GM18870 (cell line): ENCODE data around the gene CARD6.
"Not testable (repeated sequence)": the region's sequence is repeated elsewhere in the genome, so short reads cannot be mapped to it uniquely, and the experiment has no call there.

Experiments
- ATAC-seq: cut with Tn5 transposase; IDR thresholded peaks from one replicate; pipeline ENCODE4 v1.9.1; 2021; ENCODE audit warnings: moderate library complexity; ENCODE audit not compliant: unreplicated experiment

CARD6 gene

DNA sequence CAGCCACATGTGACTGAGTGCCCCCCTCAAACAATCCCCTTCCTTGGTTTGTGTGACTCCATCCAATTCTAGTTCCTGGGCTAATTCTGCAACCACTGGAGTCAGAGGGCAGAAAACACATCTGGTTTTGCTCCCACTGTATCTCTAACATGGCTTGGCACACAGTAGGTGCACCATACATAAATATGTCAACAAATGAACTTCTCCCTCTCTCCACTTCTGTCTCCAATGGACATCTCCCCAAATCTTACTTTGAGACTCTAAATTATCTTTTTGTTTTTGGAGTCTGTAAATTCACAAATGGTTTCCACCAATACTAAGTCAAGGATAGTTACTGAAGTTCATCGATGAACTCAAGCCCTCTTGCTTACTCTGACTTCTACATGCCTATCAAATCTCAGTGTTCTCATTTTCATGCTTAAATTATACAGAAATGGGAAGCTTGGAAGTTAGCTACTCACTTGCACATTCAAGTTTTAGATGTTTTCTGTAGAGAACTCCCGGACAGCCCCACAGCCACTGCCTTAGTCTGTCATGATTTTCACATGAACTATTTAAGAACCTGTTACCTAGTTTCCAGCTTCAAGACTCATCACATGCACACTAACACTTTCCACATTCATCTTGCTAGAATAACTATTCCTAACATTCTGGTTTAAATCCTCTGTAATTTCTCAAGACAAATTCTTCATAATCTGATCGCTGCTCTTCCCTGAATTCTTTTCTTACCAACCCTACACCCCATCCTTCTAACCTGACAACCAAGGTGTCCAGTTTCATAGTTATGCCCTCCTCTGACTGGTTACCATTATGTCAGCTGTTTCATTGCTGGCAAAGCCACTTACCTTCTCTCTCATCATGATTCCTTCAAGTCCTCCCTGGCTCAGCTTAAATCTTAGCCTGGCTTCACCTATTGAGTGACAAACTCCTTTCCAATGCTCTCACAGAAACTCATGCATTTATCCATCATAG is 12.2 kb upstream of the CARD6 start:
- no peak for ATAC-seq

DNA sequence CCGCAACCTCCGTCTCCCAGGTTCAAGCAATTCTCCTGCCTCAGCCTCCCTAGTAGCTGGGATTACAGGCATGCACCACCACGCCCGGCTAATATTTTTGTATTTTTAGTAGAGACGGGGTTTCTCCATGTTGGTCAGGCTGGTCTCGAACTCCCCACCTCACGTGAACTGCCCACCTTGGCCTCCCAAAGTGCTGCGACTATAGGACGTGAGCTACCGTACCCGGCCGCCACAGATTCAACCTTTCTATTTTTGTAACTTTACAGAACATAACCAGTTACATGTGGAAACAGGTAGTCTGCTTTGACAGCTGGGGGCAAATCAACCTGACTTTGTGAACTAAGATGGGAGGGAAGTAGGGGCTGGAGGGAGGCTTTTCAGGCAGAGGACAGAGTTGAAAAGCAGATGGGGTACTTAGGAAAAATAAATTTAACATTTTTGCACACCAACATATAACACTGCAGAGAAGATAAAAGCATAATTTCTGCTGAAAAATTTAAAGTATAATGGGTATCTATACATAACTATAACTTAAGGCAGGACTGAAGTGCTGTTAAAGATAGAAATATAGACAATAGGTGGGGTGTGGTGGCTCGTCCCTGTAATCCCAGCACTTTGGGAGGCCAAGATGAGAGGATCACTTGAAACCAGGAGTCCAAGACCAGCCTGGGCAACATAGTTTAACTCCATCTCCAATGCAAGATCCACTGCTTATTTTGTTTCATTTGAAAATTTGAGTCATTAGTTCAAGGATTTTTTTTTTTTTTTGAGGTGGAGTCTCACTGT is 11.2 kb upstream of the CARD6 start:
- ATAC-seq: no peak

DNA sequence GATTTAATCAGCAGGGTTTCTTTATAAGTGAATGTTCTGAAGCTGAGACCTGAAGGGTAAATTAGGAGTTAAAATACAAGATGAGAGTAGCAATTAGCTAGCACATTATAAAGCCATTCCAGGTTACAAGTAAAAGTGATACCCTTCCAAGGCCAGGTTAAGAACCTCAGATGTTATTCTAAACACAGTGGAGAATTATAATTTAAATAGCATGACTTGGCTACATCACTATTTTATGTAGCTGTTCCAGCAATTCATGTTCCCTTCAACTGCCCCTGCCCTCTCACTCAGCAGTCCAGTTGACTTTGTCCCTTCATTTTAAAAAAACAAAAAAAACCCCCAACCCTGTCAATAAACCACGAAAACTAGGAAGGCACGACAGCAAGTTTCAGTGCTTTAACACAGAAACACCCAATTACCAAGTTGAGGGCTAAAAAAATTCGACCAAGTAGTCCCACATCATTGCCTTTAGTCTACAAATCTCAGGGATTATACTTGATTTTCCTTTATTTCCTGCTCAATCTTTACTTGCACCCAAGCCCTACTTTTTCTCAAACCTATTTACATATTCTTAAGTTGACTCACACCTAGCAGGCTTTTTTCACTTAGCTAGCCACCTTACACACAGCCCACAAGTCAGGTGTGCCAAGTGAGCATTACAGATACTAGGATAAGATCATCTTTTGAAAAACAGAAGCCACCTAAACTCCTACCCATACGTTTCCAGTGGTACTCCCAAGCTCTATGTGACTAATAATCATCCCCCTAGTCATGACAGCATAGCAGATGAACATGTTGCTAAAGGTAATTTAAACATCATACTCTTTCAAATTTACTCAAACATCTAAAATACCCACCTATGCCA is 9.6 kb upstream of the CARD6 start:
- peak; percentile 24 for ATAC-seq

DNA sequence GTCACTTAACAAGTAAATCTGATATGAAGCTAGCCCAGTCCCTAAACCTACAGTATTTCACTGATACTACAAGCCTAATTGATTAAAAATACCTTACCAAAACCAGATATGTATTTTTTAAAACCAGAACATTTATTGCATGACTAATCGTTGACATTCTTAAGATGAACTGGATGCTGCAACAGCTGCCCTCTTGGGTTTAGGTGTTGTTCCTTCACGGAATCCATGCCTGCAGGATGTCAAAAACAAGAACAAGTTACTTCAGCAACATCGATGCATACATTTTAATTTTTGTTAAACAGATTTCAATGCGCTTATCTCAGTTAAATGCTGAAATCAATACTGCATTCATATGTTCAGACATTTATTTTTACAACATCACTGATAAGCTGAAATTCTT is 8.8 kb upstream of the CARD6 start:
- ATAC-seq: no peak

DNA sequence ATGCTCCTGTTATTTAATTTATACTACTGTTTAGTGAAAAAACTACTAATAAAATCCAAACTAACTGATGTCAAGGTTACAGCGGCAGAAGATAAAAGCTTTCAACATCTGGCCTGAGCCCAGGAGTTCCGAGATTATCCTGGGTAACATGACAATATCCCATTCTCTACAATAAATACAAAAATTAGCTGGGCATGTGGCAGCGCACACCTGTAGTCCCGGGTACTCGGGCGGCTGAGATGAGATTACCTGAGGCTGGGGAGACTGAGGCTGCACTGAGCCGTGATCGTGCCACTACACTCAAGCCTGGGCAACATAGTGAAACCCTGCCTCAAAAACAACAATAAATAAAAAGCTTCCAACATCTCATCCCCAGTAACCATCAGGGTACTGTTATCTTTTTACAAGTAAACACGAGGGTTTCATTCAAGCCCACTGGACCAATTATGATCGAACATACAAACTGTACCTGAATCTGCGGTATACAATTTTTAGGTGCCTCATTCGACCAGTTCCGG is 7.4 kb upstream of the CARD6 start:
- no peak for ATAC-seq

DNA sequence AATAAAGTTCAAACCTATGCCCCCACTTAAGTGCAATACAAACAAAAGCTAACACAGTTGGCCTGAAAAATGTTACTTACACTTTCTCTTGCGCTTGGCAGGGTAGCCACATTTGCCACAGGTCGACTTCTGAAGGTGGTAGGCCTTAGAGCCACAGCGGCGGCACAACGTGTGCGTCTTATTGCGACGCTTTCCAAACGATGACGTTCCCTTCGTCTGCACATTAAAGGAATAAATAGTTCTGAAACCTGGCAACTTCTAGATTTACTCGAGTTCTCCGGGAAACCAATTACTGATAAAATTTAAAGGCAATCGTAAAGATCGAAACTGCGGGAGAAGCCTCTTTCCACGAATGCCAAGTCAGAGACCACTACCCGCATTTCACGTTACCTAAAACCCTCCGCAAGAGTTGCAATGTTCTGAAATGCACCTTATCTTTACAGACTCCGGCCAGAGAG is 6.7 kb upstream of the CARD6 start:
- ATAC-seq: no peak

DNA sequence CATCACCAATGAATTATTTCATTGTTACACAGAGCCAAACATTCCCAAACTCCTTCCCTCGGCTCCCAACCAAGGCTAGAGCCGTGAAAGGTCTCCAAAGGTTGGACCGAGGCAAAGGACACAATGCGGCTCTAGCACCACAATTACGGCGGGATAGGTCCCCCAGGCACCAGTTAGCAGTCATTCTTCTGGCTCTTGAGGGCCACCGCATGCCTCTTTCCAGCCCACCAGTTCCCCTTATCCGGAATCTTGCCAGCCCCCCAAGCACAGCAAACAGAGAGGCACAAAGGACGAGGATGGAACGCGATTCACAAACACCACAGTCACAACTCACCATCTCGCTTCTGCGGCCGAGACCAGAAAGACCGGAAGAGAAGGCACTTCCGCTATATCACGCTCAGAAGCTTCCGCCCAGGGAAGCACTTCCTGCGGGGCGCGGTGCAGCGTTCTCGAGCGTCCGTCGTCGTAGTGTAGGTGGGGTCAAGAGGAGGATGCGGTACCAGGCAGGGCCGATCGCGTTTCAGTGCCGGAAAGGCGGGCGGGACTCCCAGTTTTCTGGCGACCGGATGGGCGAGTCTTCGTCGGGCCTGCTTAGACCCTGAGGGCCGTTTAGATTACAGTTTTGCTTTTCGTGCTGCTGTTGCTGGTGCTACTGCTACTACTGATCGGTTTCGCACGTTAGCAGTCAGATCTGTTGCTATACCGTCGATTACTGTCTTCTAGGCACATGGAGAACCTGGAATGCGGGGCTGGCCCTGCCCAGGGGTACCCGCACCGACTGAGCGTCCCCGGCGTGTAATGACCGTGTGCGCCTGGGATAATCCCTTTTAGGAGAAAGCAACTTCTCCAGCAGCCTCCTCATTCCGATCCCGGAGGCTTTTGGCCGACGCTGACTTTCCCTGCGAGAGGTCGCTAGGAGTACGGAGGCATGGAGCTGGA is 6.0 kb upstream of the CARD6 start, which contains the start of gene RPL37:
TSS of gene RPL37 (minus strand) at position 374 of the 939 bp plus-strand sequence. CDS start at position 337, 37 bp downstream.
- peak; percentile 95 for ATAC-seq

DNA sequence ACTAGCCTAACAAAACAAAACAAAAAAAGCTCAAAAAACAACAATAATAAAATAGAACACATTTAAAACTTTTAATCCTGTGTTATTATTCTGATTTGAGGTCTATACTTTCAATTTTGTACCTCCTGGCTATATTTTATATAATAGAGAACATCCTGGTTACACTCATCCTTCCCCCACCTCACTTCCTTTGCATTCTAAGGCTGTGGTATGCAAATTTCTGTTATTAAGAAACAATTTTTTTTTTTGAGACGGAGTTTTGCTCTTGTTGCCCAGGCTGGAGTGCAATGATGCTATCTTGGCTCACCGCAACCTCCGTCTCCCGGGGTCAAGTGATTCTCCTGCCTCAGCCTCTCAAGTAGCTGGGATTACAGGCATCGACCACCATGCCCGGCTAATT is 3.1 kb upstream of the CARD6 start:
- ATAC-seq: no peak

DNA sequence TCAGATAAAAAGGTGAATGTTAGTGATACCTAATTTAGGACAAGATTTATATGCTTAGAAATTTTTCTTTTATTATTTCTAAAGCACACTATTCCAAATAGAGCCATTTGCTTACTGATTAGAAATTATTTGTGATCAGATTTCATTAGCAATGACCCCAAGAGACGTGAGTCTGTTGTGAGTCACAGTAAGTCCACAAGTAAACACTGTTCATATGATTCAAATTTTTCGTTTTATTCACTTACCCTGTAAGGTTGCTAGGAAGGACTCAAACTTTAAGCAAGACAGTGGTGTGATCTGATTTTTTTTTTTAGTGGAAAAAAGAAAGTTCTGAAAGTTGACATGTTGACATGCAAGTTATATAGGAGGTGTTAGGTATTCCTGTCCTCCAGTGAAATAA is 1.2 kb downstream of the CARD6 start:
- ATAC-seq: no peak

DNA sequence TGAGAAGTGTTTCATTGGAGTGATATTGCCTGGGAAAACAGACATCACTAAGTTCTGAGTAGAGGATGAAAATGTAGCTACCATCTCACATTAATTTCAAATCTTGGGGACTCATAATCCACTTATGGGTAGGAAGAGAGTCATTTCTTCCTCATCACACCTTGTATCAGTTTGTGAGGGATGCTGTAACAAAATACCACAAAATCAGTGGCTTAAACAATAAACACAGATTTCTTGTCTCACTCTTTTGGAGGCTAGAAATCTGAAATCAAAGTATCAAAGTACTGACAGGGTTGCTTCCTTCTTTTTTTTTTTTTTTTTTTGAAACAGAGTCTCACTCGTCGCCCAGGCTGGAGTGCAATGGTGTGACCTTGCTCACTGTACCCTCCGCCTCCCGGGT is 3.4 kb downstream of the CARD6 start:
- no peak for ATAC-seq

DNA sequence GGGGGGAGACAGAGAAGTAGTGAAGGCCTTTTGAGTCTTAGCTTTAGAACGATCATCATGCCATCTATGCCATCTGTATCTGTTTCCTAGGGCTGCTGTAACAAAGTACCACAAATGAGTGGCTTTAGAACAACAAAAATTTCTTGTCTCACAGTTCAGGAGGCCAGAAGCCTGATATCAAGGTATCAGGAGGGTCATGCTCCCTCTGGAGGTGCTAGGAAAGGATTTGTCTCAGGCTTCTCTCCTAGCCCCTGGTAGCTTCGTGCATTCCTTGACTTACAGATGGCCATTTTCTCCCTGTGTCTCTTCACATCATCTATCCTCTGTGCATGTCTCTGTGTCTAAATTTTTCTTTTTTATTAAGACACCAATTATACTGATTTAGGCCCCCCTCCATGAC is 5.2 kb downstream of the CARD6 start:
- ATAC-seq: no peak

DNA sequence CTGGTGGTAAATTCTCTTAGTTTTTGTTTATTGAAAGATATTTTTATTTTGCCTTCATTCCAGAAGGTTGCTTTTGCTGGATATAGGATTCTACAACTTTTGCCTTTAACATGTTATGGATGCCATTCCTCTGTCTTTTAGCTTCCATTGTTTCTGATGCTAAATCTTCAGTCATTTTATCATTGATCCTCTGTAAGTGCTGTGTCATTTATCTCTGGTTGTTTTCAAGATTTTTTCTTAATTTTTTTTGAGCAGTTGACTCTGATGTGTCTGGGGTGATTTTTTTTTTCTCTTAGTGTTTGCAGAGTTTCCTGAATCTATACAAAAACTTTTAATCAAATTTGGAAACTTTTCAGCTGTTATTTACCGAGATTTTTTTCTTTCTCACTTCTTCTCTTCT is 6.4 kb downstream of the CARD6 start:
- no peak for ATAC-seq

DNA sequence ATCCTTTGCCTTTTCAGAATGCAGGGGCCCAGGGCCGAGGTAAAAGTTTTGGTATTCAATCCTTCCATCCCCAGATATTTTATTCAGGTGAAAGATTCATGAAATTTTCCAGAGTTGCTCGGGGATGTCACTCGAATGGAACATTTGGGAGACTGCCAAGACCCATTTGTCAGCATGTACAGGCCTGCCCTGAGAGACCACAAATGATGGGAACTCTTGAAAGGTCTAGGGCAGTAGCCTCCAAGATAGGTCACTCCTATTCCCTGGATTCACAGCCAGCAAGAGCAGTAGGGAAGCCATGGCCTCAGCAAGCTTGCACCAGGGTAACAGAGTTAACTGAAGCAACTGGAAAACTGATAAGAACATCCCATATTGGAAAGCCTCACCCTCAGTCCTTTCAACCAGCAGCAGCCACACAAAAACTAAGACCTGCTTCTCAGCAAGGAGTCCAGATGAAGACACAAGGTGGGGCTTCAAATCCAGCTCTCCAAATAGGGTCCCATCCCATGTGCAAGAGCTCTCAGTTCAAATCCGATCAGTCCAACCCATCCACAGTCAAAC is 12.5 kb downstream of the CARD6 start:
- ATAC-seq: no peak

DNA sequence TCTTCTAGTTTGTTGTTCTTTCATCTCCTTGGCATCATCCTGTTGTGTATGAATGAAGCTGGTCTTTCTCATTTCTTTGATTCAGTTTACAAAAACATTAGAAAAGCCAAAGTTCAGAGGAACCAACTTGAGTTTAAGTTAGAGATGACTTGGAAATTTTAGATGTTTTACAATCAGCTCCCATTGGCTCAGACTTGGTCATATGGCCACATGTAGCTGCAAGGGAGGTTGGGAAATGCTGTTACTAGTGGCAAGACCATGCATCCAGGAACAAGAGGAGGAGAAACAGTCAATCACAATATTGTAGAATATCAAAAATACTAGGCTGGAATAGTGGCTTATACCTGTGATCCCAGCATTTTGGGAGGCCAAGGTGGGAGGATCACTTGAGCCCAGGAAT is 19.5 kb downstream of the CARD6 start:
- no peak for ATAC-seq

DNA sequence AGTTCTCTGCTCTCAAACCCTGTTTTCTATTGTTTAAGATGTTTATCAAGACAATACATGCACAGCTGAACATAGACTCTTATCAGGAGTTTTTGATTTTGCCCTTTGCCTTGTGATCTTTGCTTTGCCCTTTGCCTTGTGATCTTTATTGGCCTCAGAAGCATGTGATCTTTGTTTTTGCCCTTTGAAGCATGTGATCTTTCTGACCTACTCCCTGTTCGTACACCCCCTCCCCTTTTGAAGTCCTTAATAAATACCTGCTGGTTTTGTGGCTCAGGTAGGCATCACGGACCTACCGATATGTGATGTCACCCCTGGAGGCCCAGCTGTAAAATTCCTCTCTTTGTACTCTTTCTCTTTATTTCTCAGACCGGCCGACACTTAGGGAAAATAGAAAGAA is 23.8 kb downstream of the CARD6 start:
- not testable (repeated sequence) for ATAC-seq

DNA sequence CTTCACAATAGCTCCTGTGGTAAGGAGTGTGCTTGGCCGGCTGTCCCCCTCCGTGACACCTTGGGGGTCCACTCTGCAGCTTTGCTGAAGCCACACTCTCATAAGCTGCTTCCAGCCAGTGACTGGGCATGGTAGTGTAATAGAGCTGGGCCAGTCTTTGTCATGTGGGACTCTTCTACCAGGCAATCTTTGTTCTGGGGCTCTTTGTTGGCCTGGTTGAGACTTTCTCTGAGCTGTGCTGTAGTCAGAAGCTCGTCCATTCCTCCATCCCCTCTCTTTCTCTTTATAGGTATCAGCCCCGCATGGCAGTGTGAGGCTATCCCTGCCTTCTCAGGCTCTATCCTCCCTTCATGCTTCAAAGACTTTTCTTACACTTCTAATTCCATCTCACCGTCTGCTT is 25.7 kb downstream of the CARD6 start:
- no peak for ATAC-seq

DNA sequence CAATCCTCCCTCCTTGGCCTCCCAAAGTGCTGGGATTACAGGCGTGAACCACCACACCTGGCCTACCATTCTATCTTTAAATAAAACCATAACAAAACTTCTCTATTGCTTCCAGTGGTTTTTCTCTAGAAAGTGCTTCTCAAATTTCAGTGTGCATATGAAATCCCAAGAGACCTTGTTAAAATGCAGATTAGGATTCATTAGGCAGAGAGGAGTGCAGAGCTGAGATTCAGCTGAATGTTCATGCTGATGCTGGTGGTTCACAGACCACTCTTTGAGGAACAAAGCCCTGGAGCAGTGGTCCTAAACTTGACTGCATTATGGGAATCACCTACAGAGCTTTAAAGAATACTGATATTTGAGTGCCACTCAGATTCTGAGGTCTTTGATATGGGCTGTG is 28.2 kb downstream of the CARD6 start:
- no peak for ATAC-seq

DNA sequence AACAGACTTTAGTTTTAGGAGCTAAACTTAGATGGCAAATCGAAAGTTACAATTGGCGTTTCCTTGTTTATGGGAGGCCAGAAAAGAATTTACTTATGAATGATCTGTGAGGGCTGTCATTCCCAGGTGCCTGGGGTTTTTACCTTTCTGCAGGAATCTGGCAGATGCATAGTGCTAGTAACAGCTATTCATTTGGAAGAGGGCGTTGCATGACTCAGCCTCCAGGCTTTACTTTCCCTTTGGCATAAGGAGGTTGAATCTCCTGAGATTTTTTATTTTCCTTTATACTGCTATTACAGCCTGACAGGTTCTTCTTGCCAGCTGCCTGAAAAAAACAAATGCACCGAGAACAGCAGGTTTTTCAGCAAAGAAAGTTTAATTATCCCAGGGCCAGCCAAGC is 30.0 kb downstream of the CARD6 start:
- no peak for ATAC-seq

DNA sequence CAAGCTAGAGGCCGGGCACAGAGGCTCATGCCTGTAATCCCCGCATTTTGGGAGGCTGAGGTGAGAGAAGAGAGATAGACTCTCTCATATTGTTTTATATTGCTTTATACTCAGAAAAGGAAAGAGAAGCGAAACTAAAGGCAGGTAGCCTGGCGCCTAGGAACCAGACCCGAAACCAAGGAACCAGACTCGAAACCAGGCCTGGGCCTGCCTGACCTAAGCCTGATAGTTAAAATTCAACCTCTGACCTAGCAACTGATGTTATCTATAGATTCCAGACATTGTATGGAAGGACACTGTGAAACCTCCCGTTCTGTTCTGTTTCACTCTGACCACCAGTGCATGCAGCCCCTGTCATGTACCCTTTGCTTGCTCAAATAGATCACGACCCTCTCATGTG is 31.1 kb downstream of the CARD6 start:
- not testable (repeated sequence) for ATAC-seq
